ENCODE results near the gene ZSCAN4. TPM values are rescaled to one million over a fixed set of nuclear protein-coding genes. Genes with fewer than 3 reads are reported as not detected.

Gene ZSCAN4
- polyA plus RNA-seq, 4 donors: 0.06 TPM; not detected in 2

- Histone ChIP-seq H3K27ac (ENCODE audit: low read depth in 1 of 3, low read length in 2 of 3) (no peak overlapping the region), H3K36me3 (ENCODE audit: control insufficient read depth in 3 of 3, insufficient read depth in 2 of 3, low read depth in 1 of 3, low read length in 3 of 3) (peaks cover 19 to 28% (median 26%) of the 10 kb centered on the region in 3 donors), H3K9me3 (ENCODE audit: control insufficient read depth in 2 of 2, insufficient read depth in 1 of 2, low read depth in 1 of 2, low read length in 1 of 2) (peaks cover 2 to 51% of the 10 kb centered on the region in 2 donors), H3K4me3 (ENCODE audit: low read depth in 1 of 3, low read length in 3 of 3) (no peak overlapping the region), H3K27me3 (ENCODE audit: control insufficient read depth in 3 of 3, insufficient read depth in 3 of 3, low read length in 3 of 3) (no peaks in the 10 kb centered on the region), H3K4me1 (ENCODE audit: control insufficient read depth in 3 of 3, insufficient read depth in 2 of 3, low read depth in 1 of 3, low read length in 2 of 3) (no peaks in the 10 kb centered on the region)
- WGBS, 3 donors: 91 to 95% (median 94%) methylated on average over 4 of the region's 4 CpGs
- no peak for FAIRE-seq
- DNase-seq: no peak
Measured at GRCh38 chr19:57642396-57643046, 26.2 kb upstream of the ZSCAN4 start.

GRCh38 chr19:57643734-57644133, 25.0 kb upstream of the ZSCAN4 start:
- no peaks in the 10 kb centered on the region for H3K27me3 ChIP-seq (ENCODE audit: control insufficient read depth in 3 of 3, insufficient read depth in 3 of 3, low read length in 3 of 3)
- no peaks in the 10 kb centered on the region for H3K4me1 ChIP-seq (ENCODE audit: control insufficient read depth in 3 of 3, insufficient read depth in 2 of 3, low read depth in 1 of 3, low read length in 2 of 3)
- no peak overlapping the region for H3K4me3 ChIP-seq (ENCODE audit: low read depth in 1 of 3, low read length in 3 of 3)
- DNase-seq (no peak), FAIRE-seq (no peak)
- H3K27ac ChIP-seq (ENCODE audit: low read depth in 1 of 3, low read length in 2 of 3): no peak overlapping the region
- H3K36me3 ChIP-seq (ENCODE audit: control insufficient read depth in 3 of 3, insufficient read depth in 2 of 3, low read depth in 1 of 3, low read length in 3 of 3): peaks cover 19 to 28% (median 22%) of the 10 kb centered on the region in 3 donors
- peaks cover 2 to 47% of the 10 kb centered on the region in 2 donors for H3K9me3 ChIP-seq (ENCODE audit: control insufficient read depth in 2 of 2, insufficient read depth in 1 of 2, low read depth in 1 of 2, low read length in 1 of 2)

- 65 to 71% (median 69%) methylated on average over 6 of the region's 6 CpGs for WGBS, 3 donors
- no peak overlapping the region for H3K27ac ChIP-seq (ENCODE audit: low read depth in 1 of 3, low read length in 2 of 3)
- DNase-seq (no peak), FAIRE-seq (no peak)
- peaks cover 1 to 10% of the 10 kb centered on the region in 2 donors for H3K9me3 ChIP-seq (ENCODE audit: control insufficient read depth in 2 of 2, insufficient read depth in 1 of 2, low read depth in 1 of 2, low read length in 1 of 2)
- H3K4me3 ChIP-seq (ENCODE audit: low read depth in 1 of 3, low read length in 3 of 3): no peak overlapping the region
- no peaks in the 10 kb centered on the region for H3K4me1 ChIP-seq (ENCODE audit: control insufficient read depth in 3 of 3, insufficient read depth in 2 of 3, low read depth in 1 of 3, low read length in 2 of 3)
- H3K36me3 ChIP-seq (ENCODE audit: control insufficient read depth in 3 of 3, insufficient read depth in 2 of 3, low read depth in 1 of 3, low read length in 3 of 3): no peaks in the 10 kb centered on the region
- H3K27me3 ChIP-seq (ENCODE audit: control insufficient read depth in 3 of 3, insufficient read depth in 3 of 3, low read length in 3 of 3): no peaks in the 10 kb centered on the region
Measured at GRCh38 chr19:57648331-57649003, 20.3 kb upstream of the ZSCAN4 start.

GRCh38 chr19:57651654-57651996, 17.1 kb upstream of the ZSCAN4 start:
- H3K27ac ChIP-seq (ENCODE audit: low read depth in 1 of 3, low read length in 2 of 3): no peak overlapping the region
- DNase-seq (no peak), FAIRE-seq (no peak)
- H3K4me1 ChIP-seq (ENCODE audit: control insufficient read depth in 3 of 3, insufficient read depth in 2 of 3, low read depth in 1 of 3, low read length in 2 of 3): no peaks in the 10 kb centered on the region
- H3K36me3 ChIP-seq (ENCODE audit: control insufficient read depth in 3 of 3, insufficient read depth in 2 of 3, low read depth in 1 of 3, low read length in 3 of 3): no peaks in the 10 kb centered on the region
- peaks cover 1 to 12% of the 10 kb centered on the region in 2 donors for H3K9me3 ChIP-seq (ENCODE audit: control insufficient read depth in 2 of 2, insufficient read depth in 1 of 2, low read depth in 1 of 2, low read length in 1 of 2)
- 39 to 56% (median 41%) methylated on average over 6 of the region's 6 CpGs for WGBS, 3 donors
- no peaks in the 10 kb centered on the region for H3K27me3 ChIP-seq (ENCODE audit: control insufficient read depth in 3 of 3, insufficient read depth in 3 of 3, low read length in 3 of 3)
- H3K4me3 ChIP-seq (ENCODE audit: low read depth in 1 of 3, low read length in 3 of 3): no peak overlapping the region

- Histone ChIP-seq H3K27ac (ENCODE audit: low read depth in 1 of 3, low read length in 2 of 3) (no peak overlapping the region), H3K36me3 (ENCODE audit: control insufficient read depth in 3 of 3, insufficient read depth in 2 of 3, low read depth in 1 of 3, low read length in 3 of 3) (no peaks in the 10 kb centered on the region), H3K4me1 (ENCODE audit: control insufficient read depth in 3 of 3, insufficient read depth in 2 of 3, low read depth in 1 of 3, low read length in 2 of 3) (no peaks in the 10 kb centered on the region), H3K4me3 (ENCODE audit: low read depth in 1 of 3, low read length in 3 of 3) (no peak overlapping the region), H3K27me3 (ENCODE audit: control insufficient read depth in 3 of 3, insufficient read depth in 3 of 3, low read length in 3 of 3) (no peaks in the 10 kb centered on the region), H3K9me3 (ENCODE audit: control insufficient read depth in 2 of 2, insufficient read depth in 1 of 2, low read depth in 1 of 2, low read length in 1 of 2) (peaks cover 1 to 8% of the 10 kb centered on the region in 2 donors)
- 80 to 90% (median 88%) methylated on average over 2 of the region's 2 CpGs for WGBS, 3 donors
- no peak for DNase-seq
- no peak for FAIRE-seq
Measured at GRCh38 chr19:57653689-57654088, 15.0 kb upstream of the ZSCAN4 start.

GRCh38 chr19:57655443-57655842, 13.3 kb upstream of the ZSCAN4 start:
- no peak overlapping the region for H3K4me3 ChIP-seq (ENCODE audit: low read depth in 1 of 3, low read length in 3 of 3)
- no peak overlapping the region for H3K27ac ChIP-seq (ENCODE audit: low read depth in 1 of 3, low read length in 2 of 3)
- no peak for FAIRE-seq
- no peaks in the 10 kb centered on the region for H3K4me1 ChIP-seq (ENCODE audit: control insufficient read depth in 3 of 3, insufficient read depth in 2 of 3, low read depth in 1 of 3, low read length in 2 of 3)
- WGBS, 3 donors: 32 to 68% (median 38%) methylated on average over 1 of the region's 1 CpG
- peaks cover 1 to 8% of the 10 kb centered on the region in 2 donors for H3K9me3 ChIP-seq (ENCODE audit: control insufficient read depth in 2 of 2, insufficient read depth in 1 of 2, low read depth in 1 of 2, low read length in 1 of 2)
- H3K36me3 ChIP-seq (ENCODE audit: control insufficient read depth in 3 of 3, insufficient read depth in 2 of 3, low read depth in 1 of 3, low read length in 3 of 3): no peaks in the 10 kb centered on the region
- no peak for DNase-seq
- peaks cover 0 to 4% (median 0%) of the 10 kb centered on the region in 3 donors for H3K27me3 ChIP-seq (ENCODE audit: control insufficient read depth in 3 of 3, insufficient read depth in 3 of 3, low read length in 3 of 3)

- Histone ChIP-seq H3K36me3 (ENCODE audit: control insufficient read depth in 3 of 3, insufficient read depth in 2 of 3, low read depth in 1 of 3, low read length in 3 of 3) (no peaks in the 10 kb centered on the region), H3K4me3 (ENCODE audit: low read depth in 1 of 3, low read length in 3 of 3) (no peak overlapping the region), H3K9me3 (ENCODE audit: control insufficient read depth in 2 of 2, insufficient read depth in 1 of 2, low read depth in 1 of 2, low read length in 1 of 2) (peaks cover 1 to 8% of the 10 kb centered on the region in 2 donors), H3K4me1 (ENCODE audit: control insufficient read depth in 3 of 3, insufficient read depth in 2 of 3, low read depth in 1 of 3, low read length in 2 of 3) (no peaks in the 10 kb centered on the region), H3K27me3 (ENCODE audit: control insufficient read depth in 3 of 3, insufficient read depth in 3 of 3, low read length in 3 of 3) (peaks cover 0 to 4% (median 0%) of the 10 kb centered on the region in 3 donors), H3K27ac (ENCODE audit: low read depth in 1 of 3, low read length in 2 of 3) (no peak overlapping the region)
- WGBS, 3 donors: 86 to 88% (median 88%) methylated on average over 1 of the region's 1 CpG
- FAIRE-seq (no peak), DNase-seq (no peak)
Measured at GRCh38 chr19:57656346-57656745, 12.4 kb upstream of the ZSCAN4 start.

- DNase-seq (peak; percentile 37 to 84), FAIRE-seq (no peak)
- H3K27me3 ChIP-seq (ENCODE audit: control insufficient read depth in 3 of 3, insufficient read depth in 3 of 3, low read length in 3 of 3): peaks cover 0 to 6% (median 4%) of the 10 kb centered on the region in 3 donors
- no peaks in the 10 kb centered on the region for H3K4me1 ChIP-seq (ENCODE audit: control insufficient read depth in 3 of 3, insufficient read depth in 2 of 3, low read depth in 1 of 3, low read length in 2 of 3)
- no peaks in the 10 kb centered on the region for H3K36me3 ChIP-seq (ENCODE audit: control insufficient read depth in 3 of 3, insufficient read depth in 2 of 3, low read depth in 1 of 3, low read length in 3 of 3)
- no peaks in the 10 kb centered on the region for H3K9me3 ChIP-seq (ENCODE audit: control insufficient read depth in 2 of 2, insufficient read depth in 1 of 2, low read depth in 1 of 2, low read length in 1 of 2)
- H3K4me3 ChIP-seq (ENCODE audit: low read depth in 1 of 3, low read length in 3 of 3): peak overlapping the region in 2 of 3 donors; percentile 47 to 48
- peak overlapping the region in 2 of 3 donors; percentile 22 to 61 for H3K27ac ChIP-seq (ENCODE audit: low read depth in 1 of 3, low read length in 2 of 3)
- 3 to 7% (median 5%) methylated on average over 44 to 64 of the region's 64 CpGs for WGBS, 3 donors
Measured at GRCh38 chr19:57664269-57665127, 4.2 kb upstream of the ZSCAN4 start.

Data from small intestine (tissue), 7 donors.